SIG-M5 treated with dmso at 0.1 percent for 504 hours (cell line): Measurements from ENCODE around the gene UTP25.

Source experiments
- DNase-seq: peaks from one replicate; lab custom pipeline; 2025; ENCODE audit not compliant: unreplicated experiment; lab: John Stamatoyannopoulos, UW

The UTP25 gene

DNA sequence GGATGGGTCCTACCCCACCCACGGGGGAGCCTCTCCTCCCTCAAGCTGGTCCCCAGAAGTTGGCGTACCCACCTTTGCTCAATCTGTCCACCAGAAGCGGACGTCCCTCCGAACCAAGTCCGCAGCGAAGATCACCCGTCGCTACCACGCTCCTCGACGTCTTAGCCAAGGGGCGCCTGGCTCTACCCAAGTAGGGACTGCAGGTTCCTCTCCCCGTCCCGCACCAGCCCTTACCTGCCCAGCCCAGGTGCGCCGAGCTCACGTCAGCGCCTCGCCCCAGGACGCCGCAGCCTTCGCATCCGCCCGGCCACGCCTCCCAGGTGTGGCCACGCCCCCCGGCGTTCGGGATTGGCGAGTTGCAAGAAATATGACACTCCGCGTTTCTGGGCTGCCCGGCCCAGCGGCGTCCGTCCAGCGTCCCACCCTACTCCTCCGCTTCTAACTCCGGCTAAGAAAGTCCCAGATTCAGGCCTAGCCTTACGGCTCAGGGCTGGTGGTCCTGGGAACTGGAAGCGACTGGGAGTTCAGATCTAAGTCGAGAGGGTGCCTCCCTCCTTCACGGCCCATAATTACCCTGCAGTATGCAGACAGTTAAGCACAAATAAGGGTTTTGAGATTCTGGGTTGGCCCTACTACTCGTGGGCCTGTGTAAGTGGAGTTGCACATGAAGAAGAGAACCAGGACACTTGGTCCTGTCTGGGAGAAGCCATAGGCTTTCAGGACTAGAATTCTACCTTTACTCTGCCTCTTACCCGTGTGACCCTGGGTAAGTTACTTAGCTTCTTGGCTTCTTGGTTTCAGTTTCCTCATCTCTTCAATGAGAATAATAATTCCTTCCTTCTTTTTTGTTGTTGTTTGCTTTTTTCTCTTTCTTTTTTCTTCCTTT, 21.7 kb upstream of the UTP25 start, which contains the start of gene IRF6:
Gene IRF6 (minus strand): TSS at position 268 of the 886 bp plus-strand sequence. CDS start 4,729 bp downstream, outside the sequence.
- DNase-seq: no peak

DNA sequence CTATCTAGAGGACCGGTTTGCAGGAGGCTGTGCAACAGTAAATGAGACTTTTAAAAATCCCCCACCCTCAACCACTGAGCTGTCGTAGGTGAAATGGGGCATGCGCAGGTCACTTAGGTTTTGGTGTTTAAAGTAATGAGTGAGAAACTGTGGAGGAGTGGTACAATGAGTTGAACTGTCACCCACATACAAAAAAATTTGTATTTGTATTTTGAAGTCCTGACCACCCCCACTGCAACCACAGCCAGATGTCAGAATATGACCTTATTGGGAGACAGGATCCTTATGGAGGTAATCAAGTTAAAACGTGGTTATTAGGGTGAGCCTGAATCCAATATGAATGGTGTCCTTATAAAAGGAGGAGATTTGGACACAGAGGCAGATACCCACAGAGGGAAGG, 20.3 kb upstream of the UTP25 start:
- DNase-seq: no peak

DNA sequence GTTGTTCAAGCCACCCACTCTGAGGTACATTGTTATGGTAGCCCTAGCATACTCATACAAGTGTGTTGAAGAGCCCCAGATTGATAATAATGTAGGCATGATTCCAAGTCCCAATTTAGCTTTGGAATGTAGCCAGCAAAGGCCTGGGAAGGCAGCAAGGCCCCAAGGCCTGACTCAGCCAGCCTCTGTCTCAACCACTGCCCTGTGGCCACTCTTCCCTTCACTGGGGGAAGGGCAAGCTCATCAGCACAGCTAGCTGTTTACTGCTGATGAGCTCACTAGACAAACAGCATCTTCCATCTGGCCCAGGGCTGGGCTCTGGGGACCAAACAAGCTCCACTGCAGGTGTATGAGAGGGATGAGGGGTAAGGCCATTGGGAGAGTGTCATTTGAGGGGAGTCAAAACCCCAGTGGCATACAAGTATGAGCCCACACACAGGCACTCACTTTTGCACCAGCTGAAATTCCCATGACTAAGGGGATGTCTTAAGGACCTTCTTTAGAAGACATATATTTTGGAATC, 19.7 kb upstream of the UTP25 start:
- DNase-seq: no peak

DNA sequence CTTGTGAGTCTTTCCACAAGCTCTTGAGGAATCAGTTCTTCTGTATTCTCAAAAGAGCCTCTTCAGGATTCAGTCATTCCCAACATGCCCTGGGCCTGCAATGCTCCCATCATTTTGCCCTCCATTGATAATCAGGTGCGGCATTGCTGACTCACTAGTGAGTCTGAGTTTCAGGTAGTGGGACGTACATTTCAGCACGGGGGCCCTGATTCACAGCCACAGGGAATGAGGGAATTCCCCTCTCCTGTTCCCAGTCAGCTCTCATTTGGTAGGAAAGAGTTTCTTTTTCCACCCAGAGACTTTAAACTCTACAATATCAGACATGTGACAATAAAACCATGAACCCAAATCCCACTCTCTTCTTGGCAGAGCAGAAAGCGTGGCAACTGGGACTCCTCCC, 18.2 kb upstream of the UTP25 start:
- no peak for DNase-seq

DNA sequence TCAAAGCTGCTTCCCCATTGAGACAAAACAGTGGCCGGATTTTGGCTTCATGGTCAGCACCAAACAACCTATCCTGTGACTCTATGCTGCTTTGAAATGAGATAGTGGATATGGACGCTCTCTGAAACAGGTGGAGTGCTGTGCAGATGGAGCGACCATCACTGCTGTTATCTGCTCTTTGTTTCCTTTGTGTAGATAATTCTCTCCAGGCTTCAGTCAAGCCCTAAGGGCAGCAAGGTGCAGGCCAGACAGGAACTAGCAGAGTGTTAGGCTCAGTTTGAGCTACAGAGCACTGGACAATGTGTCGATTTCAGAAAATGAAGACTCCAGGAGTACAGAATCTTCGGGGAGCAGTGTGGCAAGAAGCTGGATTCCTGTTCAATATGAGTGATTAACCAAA, 17.0 kb upstream of the UTP25 start:
- no peak for DNase-seq

DNA sequence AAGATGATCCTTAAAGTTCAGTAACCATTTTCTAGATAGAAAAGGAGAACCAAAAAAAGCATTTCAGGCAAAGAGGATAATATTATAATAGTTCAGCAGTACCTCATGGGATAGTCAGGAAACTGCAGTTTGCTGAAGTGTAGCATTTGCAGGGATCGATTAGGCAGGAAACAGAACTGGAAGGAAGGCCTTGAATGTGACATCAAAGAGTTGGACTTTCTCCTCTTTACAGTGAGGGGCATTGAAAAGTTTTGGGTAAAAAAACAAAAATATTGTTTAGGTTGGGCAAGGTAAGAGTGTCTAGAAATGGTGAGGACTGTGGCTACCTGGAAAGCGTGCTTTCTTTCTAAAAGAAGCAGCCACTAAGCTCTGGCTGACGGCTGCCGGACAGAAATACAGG, 13.9 kb upstream of the UTP25 start:
- no peak for DNase-seq

DNA sequence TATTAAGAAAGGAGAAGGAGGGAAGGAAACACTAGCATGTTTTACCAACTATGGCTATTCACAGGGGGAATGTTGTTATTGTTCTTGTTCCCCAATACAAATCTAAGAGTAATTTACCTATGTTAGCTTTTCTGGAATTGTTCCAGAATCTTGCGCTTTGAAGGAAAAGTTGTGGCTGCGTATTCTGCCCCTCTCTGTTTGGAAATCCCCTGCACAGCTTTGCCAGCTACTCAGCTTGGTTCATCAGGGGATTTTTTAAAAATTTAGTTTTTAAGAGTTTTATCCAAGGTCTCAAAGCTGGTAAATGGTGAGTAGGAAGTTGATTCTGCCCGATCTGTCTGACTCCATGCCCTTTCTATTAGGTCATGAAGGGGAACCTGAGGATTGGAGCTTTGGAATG, 12.3 kb upstream of the UTP25 start:
- no peak for DNase-seq

DNA sequence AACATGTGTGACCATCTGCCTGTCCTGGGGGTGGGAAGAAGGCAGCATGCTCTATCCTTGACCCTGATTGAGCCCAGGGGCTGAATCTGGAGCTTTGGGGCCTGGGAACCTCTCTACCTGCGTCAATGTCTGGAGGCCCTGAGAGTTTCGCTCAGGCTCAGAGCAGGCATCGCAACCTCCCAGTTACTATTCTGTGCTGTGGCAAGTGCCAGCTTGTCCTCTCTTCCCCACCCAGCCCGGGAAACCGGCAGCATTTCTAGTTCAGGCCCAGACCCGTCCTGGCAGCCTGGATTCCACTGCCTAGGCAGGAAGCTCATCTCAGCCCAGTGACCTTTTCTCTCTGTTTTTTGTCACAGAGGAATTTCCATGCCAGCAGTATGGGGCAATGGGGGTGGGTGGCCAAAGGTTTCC, 11.8 kb upstream of the UTP25 start:
- DNase-seq: no peak

DNA sequence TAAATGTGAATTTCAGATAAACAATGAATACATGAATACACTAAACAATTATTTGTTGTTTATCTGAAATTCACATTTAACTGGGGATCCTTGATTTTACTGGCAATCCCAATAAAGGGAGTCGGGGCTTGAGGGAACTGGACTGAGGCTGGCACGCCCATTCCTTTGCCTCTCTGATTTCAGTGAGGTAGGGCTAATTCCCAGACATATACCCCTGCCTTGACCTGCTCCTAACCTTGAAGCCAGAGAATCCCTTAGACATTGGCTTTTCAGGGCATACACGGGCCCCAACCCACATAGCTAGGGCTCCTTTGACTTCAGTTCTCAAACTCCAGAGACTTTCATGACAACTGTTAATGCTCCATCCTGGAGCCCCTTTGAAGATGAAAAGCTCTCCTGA, 10.8 kb upstream of the UTP25 start:
- DNase-seq: no peak

DNA sequence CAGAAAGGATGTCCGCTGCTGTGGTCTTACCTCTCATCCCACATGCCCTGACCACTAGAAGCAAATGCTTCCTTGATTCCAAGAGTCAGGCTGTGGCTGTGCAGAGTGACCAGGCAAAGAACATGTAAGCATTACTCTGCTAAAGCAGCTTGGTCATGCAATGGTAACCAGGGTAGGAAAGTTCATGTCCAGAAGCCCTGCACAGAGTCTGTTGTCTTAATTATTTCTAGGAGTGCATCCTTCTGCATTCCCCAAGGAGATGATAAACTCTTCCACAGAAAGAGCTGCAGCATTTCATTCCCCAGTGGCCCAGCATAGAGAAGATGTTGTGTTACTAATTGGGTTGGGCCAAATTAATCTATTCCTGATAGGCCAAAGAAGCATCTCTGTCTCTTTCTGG, 10.1 kb upstream of the UTP25 start:
- no peak for DNase-seq

DNA sequence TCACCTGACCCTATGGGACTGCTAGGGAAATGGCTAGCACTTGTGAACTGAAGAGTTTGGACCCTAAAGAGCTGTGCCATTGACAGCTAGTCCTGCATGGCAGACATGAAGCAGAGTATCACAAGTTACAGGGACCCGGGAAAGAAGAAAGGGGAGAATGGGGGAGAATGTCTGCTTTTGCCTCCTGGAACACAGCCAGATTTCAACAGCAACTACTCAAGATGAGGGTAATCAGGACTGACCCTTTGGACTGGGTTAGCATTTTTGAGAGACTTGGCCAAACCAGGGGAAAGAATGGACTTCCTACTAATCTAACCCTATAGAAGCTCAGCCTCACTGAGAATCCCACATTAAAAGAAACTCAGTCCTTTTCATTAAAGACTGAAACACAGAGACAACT, 8.7 kb upstream of the UTP25 start:
- DNase-seq: no peak

DNA sequence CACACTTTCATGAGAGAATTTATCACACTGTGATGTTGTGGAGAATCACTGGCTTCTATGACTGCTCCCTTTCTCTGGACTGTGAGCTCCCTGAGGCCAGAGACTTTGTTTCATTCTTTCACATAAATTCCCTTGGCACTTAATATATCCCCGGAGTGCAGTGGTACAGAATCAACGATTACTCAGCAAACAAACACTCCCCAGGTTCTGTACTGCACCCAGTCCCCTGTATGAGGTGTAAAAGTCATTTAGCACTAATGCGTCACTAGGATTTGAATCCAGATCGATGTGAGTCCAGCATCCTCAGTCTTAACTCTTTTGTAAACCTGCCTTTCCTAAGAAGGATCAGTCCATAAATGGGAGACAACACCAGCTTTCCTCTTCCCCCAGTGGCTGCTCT, 6.8 kb upstream of the UTP25 start:
- DNase-seq: no peak

DNA sequence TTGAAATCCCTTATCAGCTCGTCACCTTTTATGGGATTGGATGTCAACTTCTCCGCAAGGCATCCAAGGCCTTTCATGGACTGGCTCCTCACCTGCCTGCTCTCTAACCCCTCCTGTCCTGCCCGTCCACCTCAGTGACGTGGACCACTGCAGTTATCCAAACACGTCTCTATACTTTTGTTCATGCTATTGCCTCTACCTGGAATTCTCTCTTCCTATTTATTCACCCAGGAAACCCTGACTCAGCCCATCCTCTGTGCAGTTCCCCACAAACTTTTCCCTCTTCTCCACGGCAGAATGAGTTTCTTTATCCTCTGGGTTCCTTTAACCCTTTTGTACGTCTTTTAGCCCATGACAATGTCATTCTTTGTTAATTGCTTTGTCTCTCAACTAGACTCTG, 5.1 kb upstream of the UTP25 start:
- no peak for DNase-seq

DNA sequence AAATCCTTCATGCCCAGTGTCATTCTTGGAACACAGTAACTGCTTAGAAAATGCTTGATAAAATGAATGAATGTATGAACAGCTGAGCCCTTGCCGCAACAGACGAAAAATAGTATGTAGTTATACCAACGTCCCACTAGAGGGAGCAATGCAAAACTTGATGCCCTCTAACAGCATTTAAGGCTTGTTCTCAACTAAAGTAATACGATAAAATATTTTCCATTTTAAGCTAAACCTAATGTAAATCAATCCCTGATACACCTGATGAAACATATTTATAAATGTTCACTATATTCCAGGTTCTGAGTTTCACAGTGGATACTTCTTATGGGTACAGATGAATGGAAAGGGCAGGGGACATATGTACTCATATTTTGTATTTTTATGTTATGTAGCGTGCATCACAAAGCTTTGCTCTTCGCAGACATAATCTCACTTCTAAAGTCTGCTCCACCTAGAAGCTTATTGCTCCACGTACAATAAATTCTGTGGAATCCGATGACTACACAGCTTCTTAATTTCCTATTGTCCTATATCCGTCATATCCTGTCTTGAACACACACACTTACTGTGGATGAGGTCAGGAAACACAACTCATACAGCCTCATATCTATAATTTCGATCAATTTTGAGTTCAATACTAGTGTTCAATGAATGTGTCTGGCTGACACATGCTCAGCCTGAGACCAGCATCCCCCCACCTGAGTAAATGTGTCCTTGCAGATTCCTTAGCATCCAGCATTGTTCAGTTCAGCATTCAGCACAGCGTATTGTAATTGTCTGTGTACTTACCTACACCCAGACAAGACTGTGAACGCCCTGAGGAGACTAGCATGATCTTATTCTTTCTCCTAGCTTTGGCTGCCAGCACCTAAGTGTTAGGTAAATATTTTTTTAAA, 4.4 kb upstream of the UTP25 start:
- peak; percentile 80 for DNase-seq

DNA sequence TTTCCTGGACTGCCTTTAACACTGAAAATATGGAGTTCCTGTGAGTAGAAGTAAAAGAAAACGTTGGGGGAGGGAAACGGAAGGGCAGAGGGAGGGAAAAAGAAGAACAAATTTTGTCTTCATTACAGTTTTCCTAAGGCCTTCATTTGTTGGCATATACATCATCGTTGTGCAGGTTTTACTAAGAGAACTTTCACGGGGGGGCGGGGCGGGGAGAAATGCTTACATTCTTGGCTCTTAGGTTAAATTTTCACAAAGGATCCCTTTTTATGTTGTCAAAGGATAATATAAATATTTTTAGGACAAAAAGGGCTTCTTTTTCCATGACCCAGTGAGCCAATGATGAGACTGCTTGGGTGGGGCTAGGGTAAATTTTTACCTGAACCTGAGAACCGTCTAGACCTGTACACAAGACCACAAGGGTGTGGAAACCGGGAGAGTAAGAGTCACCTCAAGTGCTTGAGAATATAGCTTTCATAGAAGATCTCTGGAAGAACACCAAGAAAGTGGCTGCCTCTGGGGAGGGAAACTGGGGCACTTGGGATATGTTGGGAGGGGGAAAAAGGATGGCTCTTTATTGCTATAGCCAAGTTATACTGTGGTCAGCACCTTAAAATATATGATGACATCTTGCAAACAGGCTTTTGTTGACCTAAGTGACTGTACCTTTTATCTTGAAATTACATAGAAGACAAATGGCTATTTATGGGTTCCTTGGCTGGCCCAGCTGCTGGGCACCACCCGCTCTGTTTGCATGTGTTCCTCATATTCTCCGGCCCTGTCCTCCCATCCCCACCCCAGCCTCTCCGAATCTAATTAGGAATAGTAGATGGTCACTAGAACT, 2.0 kb upstream of the UTP25 start:
- no peak for DNase-seq

DNA sequence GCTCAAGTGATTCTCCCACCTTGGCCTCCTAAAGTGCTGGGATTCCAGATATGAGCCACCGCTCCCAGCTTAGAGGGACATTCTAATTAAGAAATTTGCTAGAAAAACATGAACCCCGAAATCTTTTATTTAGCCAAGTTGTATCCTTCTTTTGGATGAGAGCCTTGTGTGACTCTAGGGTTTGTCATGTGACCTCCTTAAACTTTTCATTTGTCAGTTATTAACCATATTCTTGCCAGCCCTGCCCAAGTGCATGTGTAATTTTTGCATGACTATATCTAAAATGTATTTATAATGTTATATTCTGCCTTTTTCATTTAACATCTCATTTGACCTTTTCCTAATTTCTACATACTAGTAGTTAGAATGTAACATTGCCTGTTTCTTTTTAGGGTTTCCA, 1.9 kb downstream of the UTP25 start:
- DNase-seq: no peak

DNA sequence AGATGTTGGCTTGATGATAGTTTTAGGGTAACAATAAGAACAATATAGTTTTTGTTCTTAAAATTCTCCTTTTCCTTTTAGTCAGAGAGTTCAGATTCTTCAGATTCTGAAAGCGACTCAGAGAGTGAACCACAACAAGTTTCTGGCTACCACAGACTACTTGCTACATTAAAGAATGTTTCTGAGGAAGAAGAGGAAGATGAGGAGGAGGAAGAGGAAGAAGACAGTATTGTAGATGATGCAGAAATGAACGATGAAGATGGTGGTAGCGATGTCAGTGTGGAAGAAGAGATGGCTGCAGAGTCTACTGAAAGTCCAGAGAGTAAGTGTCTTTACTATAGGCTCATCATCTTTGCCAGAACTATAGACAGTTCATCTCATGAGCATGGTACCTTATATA, 3.0 kb downstream of the UTP25 start:
- no peak for DNase-seq

DNA sequence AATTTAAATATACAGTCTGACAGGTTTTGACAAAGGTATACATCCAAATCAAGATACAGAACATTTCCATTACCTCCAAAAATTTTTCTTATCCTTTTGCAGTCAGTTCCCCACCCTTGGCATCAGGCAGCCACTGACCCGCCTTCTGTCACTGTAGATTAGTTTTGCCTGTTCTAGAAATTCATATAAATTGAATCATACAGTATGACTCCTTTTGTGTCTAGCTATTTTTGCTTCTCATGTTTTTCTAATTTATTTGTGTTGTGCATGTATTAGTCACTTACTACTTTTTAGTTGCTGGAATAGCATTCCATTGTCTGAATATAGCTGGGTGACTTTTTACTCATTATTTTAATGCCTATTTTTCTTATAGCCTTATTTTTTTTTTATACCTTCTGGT, 3.8 kb downstream of the UTP25 start:
- DNase-seq: no peak

DNA sequence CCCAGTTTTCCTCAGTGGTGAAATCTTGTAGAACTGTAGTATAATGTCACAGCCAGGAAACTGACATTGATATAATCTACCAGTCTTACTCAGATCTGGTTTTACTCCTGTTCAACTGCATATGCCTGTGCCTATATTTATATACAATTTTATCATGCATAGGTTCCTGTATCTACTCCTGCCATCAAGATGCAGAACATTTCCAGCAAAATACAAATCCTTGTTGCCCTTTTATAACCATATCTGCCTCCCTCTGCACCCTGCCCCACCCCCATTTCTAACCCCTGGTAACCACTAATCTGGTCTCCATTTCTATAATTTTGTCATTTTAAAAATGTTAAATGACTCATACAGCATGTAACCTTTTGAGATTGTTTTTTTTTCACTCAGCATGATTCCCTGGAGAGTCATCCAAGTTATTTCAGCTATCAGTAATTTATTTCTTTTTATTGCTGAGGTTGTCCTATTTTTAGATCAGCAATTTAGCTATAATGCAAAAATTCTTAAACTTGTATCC, 8.1 kb downstream of the UTP25 start:
- DNase-seq: no peak

DNA sequence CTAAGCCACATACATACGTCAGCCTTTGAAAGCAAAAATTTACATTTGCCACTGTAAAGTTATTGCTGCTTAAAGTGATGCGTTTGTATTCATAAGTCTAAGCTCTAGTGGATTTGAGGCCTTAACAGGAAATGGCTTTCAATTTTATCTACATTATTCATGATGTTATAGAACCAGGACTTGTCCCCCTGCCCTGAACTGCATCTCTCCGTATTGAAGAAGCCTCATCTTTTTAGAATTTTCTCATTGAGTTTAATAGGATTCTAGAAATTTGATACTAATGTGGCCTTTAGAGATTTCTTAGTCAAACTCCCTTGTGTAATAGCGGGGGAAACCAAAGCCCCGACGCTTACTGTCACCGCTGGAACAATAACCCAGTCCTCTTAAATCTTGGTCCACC, 9.9 kb downstream of the UTP25 start:
- DNase-seq: no peak

DNA sequence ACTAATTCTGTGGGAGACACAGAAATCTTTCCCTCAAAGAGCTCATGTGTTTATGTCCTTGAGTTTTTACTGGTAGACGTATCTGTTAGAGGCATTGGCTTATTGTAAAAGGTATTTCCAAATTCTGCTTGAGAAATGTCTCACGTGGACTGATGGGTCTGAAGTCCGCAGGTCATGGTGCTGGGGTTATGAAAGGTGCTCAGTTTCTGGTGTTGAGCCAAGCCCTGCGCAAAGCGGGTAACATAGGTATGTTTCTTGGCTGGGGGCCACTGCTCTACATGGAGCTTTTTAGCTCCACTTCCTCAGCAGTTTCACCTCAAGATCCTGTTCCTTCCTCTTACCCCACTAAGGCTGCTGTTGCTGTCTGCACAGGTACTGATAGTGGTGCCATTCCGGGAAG, 10.8 kb downstream of the UTP25 start:
- no peak for DNase-seq
